Liver (tissue), 9 donors: ENCODE data around the gene SOX18. TPM values are rescaled to one million over a fixed set of nuclear protein-coding genes. Genes with fewer than 3 reads are reported as not detected.

Experiments used
- DNase-seq: peaks from one replicate; pipeline ENCODE4 v3.0.0-alpha.2; 2017; ENCODE audit warnings: low spot score
- H3K27ac ChIP-seq, 2 donors: one replicate each; pipeline ENCODE4 v1.7.0; 2013; ENCODE audit warnings: inconsistent platforms in 2 of 2, low read length in 2 of 2, control low read depth in 1 of 2, low read depth in 1 of 2, mild to moderate bottlenecking in 1 of 2
- H3K27me3 ChIP-seq, 4 donors: one replicate each; pipeline versions ENCODE4 v1.6.1 to v1.7.0; 2013; ENCODE audit warnings: low read length in 3 of 4, inconsistent platforms in 1 of 4, mild to moderate bottlenecking in 1 of 4, moderate library complexity in 1 of 4; ENCODE audit not compliant: control insufficient read depth in 4 of 4, insufficient read depth in 4 of 4
- H3K36me3 ChIP-seq, 4 donors: one replicate each; pipeline versions ENCODE4 v1.6.1 to v1.7.0; 2013; ENCODE audit warnings: low read length in 3 of 4, mild to moderate bottlenecking in 3 of 4, low read depth in 1 of 4, moderate library complexity in 1 of 4; ENCODE audit not compliant: control insufficient read depth in 4 of 4, insufficient read depth in 3 of 4
- H3K4me1 ChIP-seq, 4 donors: one replicate each; pipeline versions ENCODE4 v1.6.1 to v1.7.0; 2013; ENCODE audit warnings: low read length in 3 of 4, mild to moderate bottlenecking in 3 of 4, moderate library complexity in 1 of 4; ENCODE audit not compliant: control insufficient read depth in 4 of 4, insufficient read depth in 4 of 4
- H3K4me3 ChIP-seq, 3 donors: one replicate each; pipeline versions ENCODE4 v1.6.1 to v1.7.0; 2013; ENCODE audit warnings: low read length in 3 of 3, control low read depth in 1 of 3, low read depth in 1 of 3, mild to moderate bottlenecking in 1 of 3
- H3K9ac ChIP-seq, 2 donors: one replicate each; pipeline ENCODE4 v1.7.0; 2013; ENCODE audit warnings: low read length in 2 of 2, mild to moderate bottlenecking in 2 of 2, moderate library complexity in 2 of 2, control low read depth in 1 of 2, low read depth in 1 of 2
- H3K9me3 ChIP-seq, 4 donors: one replicate each; pipeline versions ENCODE4 v1.6.1 to v1.7.0; 2013; ENCODE audit warnings: low read length in 3 of 4; ENCODE audit not compliant: control insufficient read depth in 4 of 4
- ATF3 ChIP-seq: IDR thresholded peaks from 2 replicates; pipeline ENCODE4 v1.6.1; 2016; ENCODE audit warnings: antibody characterized with exemption
- CTCF ChIP-seq: fragments of 150-350 bp; IDR thresholded peaks from 2 replicates; pipeline ENCODE4 v1.5.1; 2017; ENCODE audit warnings: improper control_type of control experiment, low read depth, low read length; ENCODE audit not compliant: missing input control
- EGR1 ChIP-seq, 2 donors: IDR thresholded peaks; 2 replicates each; pipeline ENCODE4 v1.6.1; 2016 to 2018; ENCODE audit warnings: antibody characterized with exemption in 2 of 2, low read depth in 2 of 2
- FOXA1 ChIP-seq: IDR thresholded peaks from 2 replicates; pipeline ENCODE4 v1.6.1; 2016; ENCODE audit warnings: antibody characterized with exemption
- FOXA2 ChIP-seq: IDR thresholded peaks from 2 replicates; pipeline ENCODE4 v1.6.1; 2016; ENCODE audit warnings: antibody characterized with exemption
- GABPA ChIP-seq, 2 donors: IDR thresholded peaks in 1 of 2; conservative IDR thresholded peaks in 1 of 2; 2 replicates each; pipeline ENCODE4 v1.6.1; 2016; ENCODE audit warnings: antibody characterized with exemption in 2 of 2, mild to moderate bottlenecking in 1 of 2, moderate library complexity in 1 of 2
- HNF4A ChIP-seq, 2 donors: conservative IDR thresholded peaks; 2 replicates each; pipeline ENCODE4 v1.6.1; 2016; ENCODE audit warnings: antibody characterized with exemption in 2 of 2, mild to moderate bottlenecking in 2 of 2
- HNF4G ChIP-seq: IDR thresholded peaks from 2 replicates; pipeline ENCODE4 v1.6.1; 2016; ENCODE audit warnings: antibody characterized with exemption
- JUND ChIP-seq, 2 donors: IDR thresholded peaks; 2 replicates each; pipeline ENCODE4 v1.6.1; 2016; ENCODE audit warnings: antibody characterized with exemption in 2 of 2
- MAX ChIP-seq: IDR thresholded peaks from 2 replicates; pipeline ENCODE4 v1.6.1; 2016; ENCODE audit warnings: antibody characterized with exemption
- NR2F2 ChIP-seq: IDR thresholded peaks from 2 replicates; pipeline ENCODE4 v1.6.1; 2016; ENCODE audit warnings: antibody characterized with exemption
- RAD21 ChIP-seq, 2 donors: IDR thresholded peaks; 2 replicates each; pipeline ENCODE4 v1.6.1; 2016; ENCODE audit warnings: antibody characterized with exemption in 2 of 2, mild to moderate bottlenecking in 2 of 2
- REST ChIP-seq: IDR thresholded peaks from 2 replicates; pipeline ENCODE4 v1.6.1; 2016; ENCODE audit warnings: antibody characterized with exemption, mild to moderate bottlenecking
- RXRA ChIP-seq, 2 donors: IDR thresholded peaks; 2 replicates each; pipeline ENCODE4 v1.6.1; 2017 to 2018; ENCODE audit warnings: antibody characterized with exemption in 2 of 2, mild to moderate bottlenecking in 1 of 2
- SP1 ChIP-seq: IDR thresholded peaks from 2 replicates; pipeline ENCODE4 v1.6.1; 2018; ENCODE audit warnings: antibody characterized with exemption, mild to moderate bottlenecking
- TAF1 ChIP-seq: conservative IDR thresholded peaks from 2 replicates; pipeline ENCODE4 v1.6.1; 2016; ENCODE audit warnings: antibody characterized with exemption, mild to moderate bottlenecking
- YY1 ChIP-seq: IDR thresholded peaks from 2 replicates; pipeline ENCODE4 v1.6.1; 2016; ENCODE audit warnings: antibody characterized with exemption, mild to moderate bottlenecking
- ZBTB33 ChIP-seq: IDR thresholded peaks from 2 replicates; pipeline ENCODE4 v1.6.1; 2016; ENCODE audit warnings: antibody characterized with exemption
- WGBS: extraction: QIAGEN DNeasy Blood & Tissue Kit; methylation state at CpG from one replicate; pipeline ENCODE4 v1.1.7; 2013; 5-methylcytosine and 5-hydroxymethylcytosine counted together
- polyA plus RNA-seq, 2 donors: library from polyadenylated mRNA; stranded (reverse) in 1 of 2; unstranded in 1 of 2; fragments of 200-250 nt in 1 of 2; fragments of >200 nt in 1 of 2; fragmentation: Nextera tagmentation in 1 of 2; extraction: Ambion mirVana in 1 of 2; gene quantifications; one replicate each; pipeline versions ENCODE4 v1.2.1 to v1.2.3, GENCODE V29; 2013 to 2015
- total RNA-seq, 2 donors: library from RNA; depleted of rRNA; stranded (reverse); fragments of >200 nt; gene quantifications; one replicate each; pipeline ENCODE4 v1.2.3, GENCODE V29; 2014
- donor health status: healthy.
- donor health status: healthy.
- donor health status: healthy.
- donor health status: healthy.
- donor health status: healthy.

The SOX18 gene
- total and polyA plus RNA-seq, 4 donors: 1.1 to 5.8 (median 2.6) TPM

GRCh38 chr20:64083804-64084684 is 34.6 kb upstream of the SOX18 start, which contains the start of gene LKAAEAR1:
TSS of gene LKAAEAR1 (minus strand) at chr20:64084398. CDS start at chr20:64084219, 179 bp downstream.
- DNase-seq: no peak
- no peak within 1 kb of the TSS for H3K27ac ChIP-seq
- H3K9ac ChIP-seq: no peak within 1 kb of the TSS
- WGBS: 3% methylated on average over 86 of the region's 86 CpGs
- peaks cover 0 to 6% (median 0%) of the 10 kb centered on the region in 4 donors for H3K27me3 ChIP-seq
- no peaks in the 10 kb centered on the region for H3K9me3 ChIP-seq
- peak within 1 kb of the TSS in 2 of 3 donors; percentile 16 to 53 for H3K4me3 ChIP-seq
- no peaks in the 10 kb centered on the region for H3K36me3 ChIP-seq
- TF ChIP-seq MAX: no peak
- no peak for TF ChIP-seq ATF3
- no peak for TF ChIP-seq EGR1 (IDR thresholded peaks at IDR 0.05; ENCODE audit: low read depth in 2 of 2)
- no peak for TF ChIP-seq RXRA (IDR thresholded peaks at IDR 0.05)
- TF ChIP-seq FOXA1: no peak
- TF ChIP-seq TAF1: no peak
- TF ChIP-seq CTCF: no peak
- TF ChIP-seq HNF4A (conservative IDR thresholded peaks at IDR 0.05): no peak
- TF ChIP-seq REST: no peak
- TF ChIP-seq GABPA (IDR thresholded peaks at IDR 0.05 in 1 of 2, conservative IDR thresholded peaks at IDR 0.05 in 1 of 2): no peak
- TF ChIP-seq FOXA2: no peak
- no peak for TF ChIP-seq ZBTB33
- no peak for TF ChIP-seq HNF4G
- no peak for TF ChIP-seq YY1
- TF ChIP-seq NR2F2: no peak
- TF ChIP-seq RAD21 (IDR thresholded peaks at IDR 0.05): no peak
- no peak for TF ChIP-seq JUND (IDR thresholded peaks at IDR 0.05)
- TF ChIP-seq SP1: no peak
- H3K4me1 ChIP-seq: peaks cover 10 to 23% (median 16%) of the 10 kb centered on the region in 4 donors
